Esophagus mucosa (tissue), 1 donor: Measurements from ENCODE around the gene KIF19. TPM values are rescaled to one million over a fixed set of nuclear protein-coding genes. Genes with fewer than 3 reads are reported as not detected.
"Not testable (repeated sequence)": the region's sequence is repeated elsewhere in the genome, so short reads cannot be mapped to it uniquely, and the experiment has no call there.

Source experiments
- ATAC-seq: fragments of 200-7000 bp; cut with Tn5 transposase; one replicate; pipeline ENCODE4 v1.9.1; 2020
- total RNA-seq: library from RNA; stranded (reverse); gene quantifications from one replicate; pipeline ENCODE4 v1.2.4, GENCODE V29; 2023
- donor health status: DM: yes; HTN: yes; CAD: no.

KIF19 gene, protein sequence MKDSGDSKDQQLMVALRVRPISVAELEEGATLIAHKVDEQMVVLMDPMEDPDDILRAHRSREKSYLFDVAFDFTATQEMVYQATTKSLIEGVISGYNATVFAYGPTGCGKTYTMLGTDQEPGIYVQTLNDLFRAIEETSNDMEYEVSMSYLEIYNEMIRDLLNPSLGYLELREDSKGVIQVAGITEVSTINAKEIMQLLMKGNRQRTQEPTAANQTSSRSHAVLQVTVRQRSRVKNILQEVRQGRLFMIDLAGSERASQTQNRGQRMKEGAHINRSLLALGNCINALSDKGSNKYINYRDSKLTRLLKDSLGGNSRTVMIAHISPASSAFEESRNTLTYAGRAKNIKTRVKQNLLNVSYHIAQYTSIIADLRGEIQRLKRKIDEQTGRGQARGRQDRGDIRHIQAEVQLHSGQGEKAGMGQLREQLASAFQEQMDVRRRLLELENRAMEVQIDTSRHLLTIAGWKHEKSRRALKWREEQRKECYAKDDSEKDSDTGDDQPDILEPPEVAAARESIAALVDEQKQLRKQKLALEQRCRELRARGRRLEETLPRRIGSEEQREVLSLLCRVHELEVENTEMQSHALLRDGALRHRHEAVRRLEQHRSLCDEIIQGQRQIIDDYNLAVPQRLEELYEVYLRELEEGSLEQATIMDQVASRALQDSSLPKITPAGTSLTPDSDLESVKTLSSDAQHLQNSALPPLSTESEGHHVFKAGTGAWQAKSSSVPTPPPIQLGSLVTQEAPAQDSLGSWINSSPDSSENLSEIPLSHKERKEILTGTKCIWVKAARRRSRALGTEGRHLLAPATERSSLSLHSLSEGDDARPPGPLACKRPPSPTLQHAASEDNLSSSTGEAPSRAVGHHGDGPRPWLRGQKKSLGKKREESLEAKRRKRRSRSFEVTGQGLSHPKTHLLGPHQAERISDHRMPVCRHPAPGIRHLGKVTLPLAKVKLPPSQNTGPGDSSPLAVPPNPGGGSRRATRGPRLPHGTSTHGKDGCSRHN
- 0.16 TPM for total RNA-seq

DNA sequence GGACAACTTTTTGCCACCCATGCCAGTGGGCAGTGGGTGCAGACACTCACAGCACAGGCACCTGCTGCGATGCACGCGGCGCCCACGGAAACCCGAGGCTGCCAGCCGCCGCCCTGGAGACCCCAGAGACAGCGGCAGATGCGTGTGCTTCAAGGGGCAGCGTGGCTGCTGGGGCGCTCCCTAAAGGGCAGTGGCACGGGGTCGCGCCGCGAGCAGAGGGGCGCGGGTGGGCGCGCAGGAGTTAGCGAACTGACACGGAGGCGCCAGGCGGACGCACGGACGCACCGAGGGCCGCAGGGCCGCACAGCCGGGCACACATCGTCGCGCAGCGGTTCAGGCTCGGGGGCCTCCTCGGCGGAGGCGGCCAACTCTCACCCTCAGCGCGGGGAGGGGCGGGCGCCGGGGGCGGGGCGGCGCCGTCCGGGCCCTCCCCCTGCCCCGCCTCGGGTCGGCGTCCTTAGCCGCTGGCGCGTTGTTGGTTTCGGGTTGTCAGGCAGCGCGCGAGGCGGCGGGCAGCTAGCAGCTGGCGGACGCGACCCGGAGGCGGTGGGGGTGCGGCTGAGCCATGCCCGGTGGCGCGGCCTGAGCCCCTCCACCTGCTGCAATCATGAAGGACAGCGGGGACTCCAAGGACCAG is at the start of gene KIF19:
KIF19 (plus strand) TSS at position 484 of the 637 bp plus-strand sequence; CDS start at position 608, 124 bp downstream.
- ATAC-seq: peak; percentile 32

DNA sequence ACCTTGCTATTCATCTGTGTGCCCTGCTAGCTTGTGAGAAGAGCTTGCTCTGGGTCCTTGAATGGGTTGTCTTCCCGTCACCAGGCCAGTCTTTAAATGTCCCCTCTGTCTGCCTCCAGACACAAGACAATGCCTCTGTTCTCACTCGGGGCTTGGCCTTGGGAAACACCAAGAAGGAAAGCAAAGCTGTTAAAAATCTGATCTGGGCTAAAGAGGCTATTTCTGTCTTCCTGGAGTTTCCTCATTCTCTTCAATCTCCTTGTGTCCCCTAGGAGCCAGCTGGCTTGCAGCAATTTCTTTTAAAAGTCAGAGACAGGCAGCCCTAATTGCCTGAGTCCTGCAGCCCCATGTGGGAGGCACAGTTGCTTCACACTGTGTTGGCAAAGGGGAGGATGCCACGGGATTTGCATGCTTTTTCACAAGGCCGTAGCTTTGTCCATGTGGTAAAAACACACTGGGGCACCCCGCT is 49.5 kb upstream of the KIF19 start:
- no peak for ATAC-seq

DNA sequence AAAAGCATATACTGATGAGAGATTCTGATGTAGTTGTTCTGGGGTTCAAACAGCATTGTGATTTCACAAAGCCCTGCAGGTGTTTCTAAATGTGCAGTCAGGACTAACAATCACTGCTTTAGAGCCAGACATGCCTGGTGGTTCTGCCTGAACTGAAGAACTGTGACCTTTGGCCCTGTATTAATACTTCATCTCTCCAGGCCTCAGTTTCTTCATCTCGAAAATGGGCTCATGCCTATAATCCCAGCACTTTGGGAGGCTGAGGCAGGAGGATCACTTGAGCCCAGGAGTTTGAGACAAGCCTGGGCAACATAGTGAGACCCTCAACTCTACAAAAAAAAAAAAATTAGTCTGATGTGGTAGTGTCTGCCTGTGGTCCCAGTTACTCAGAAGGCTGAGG is 48.1 kb upstream of the KIF19 start:
- ATAC-seq: no peak

DNA sequence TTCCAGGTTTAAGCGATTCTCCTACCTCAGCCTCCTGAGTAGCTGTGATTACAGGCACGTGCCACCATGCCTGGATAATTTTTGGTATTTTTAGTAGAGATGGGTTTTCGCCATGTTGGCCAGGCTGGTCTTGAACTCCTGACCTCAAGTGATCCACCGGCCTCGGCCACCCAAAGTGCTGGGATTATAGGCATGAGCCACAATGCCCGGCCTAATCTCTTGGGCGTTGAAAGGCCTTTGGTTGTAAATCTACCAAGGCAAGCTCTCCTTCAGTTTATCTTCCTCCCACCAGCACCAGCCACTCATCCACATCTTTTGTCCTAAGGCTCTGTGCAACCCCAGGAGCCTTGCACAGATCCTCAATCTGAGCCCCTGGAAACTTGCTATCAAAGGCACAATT is 46.4 kb upstream of the KIF19 start:
- ATAC-seq: not testable (repeated sequence)

DNA sequence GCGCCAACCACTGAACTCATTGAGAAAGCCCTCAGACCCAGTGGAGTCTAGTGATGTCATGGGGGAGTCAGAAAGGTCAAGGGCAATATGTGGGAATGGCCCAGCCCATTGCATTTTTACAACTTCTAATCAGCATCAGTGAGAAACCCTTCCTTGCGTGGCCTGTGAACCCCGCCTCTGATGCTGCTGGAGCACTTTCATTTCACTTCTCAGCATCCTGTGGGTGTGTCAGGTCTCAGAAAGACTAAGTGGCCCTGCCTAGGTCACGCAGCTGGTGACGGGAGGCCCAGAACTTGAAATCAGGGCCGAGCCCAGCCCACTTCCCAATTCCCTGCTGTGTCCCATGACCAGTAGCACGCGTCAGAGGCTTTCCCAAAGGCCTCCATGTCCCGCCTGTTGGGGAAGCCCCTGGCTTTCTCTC is 45.9 kb upstream of the KIF19 start:
- ATAC-seq: no peak

DNA sequence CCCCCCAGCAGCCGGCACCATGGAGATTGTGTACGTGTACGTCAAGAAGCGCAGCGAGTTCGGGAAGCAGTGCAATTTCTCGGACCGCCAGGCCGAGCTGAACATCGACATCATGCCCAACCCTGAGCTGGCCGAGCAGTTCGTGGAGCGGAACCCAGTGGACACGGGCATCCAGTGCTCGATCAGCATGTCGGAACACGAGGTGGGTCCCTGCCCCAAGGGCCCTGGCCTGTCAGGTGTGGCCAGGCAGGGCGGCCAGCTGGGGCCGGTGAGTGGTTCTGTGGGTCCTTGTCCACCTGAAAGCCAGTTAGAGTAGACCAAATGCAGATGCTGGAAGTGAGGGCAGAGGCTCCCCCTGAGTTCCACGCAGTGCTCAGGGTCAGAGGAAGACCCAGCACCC is 44.2 kb upstream of the KIF19 start:
- ATAC-seq: no peak

DNA sequence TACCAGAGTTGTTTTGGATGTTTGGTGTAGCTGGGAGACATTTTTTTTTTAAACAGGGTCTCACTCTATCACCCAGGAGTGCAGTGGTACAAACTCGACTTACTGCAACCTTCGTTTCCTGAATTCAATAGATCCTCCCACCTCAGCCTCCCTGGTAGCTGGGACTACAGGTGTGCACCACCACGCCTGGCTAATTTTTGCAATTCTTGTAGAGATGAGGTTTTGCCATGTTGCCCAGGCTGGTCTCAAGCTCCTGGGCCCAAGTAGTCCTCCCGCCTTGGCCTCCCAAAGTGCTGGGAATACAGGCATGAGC is 43.8 kb upstream of the KIF19 start:
- ATAC-seq: not testable (repeated sequence)

DNA sequence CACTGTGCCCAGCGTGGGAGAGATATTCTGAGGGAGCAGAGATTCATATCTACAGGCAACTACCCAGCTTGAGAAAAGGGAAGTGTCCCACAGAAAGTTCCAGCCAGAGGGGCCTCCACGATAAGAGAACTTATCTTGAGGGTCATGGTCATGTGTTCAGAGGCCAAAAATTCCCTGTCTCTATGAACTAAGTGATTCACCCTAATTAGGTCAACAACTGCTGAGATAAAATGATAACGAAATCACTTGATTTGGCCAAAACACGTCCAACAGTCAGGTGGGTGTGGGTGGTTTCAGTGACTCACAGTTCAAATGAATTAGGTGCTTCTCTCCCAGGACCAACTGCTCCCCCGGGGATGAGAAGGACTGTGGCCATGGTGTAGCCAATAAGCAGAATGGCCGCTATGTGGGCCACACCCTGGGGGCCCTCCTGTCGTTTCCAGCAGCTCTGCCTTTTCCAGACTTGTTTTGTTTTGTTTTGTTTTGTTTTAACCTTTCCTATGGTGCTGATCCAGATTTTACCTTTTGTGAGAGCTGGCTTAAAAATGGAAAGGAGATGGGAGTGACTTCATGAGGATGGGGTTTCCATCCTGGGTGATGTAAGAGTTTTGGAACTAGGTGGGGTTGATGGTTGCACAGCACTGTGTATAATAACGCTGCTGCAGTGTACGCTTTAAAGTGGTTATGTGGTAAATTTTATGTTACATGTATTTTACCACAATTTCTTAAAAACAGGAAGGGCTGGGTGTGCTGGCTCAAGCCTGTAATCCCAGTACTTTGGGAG is 43.2 kb upstream of the KIF19 start:
- no peak for ATAC-seq

DNA sequence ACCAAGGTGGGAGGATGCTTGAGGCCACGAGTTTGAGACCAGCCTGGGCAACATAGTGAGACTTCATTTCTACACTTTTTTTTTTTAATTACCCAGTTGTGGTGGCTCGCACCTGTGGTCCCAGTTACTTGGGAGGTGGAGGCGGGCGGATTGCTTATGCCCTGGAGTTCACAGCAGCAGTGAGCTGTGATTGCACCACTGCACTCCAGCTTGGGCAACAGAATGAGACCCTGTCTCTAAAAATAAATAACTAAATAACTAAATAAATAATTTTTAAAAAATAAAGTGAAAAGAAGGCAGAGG is 42.7 kb upstream of the KIF19 start:
- ATAC-seq: no peak

DNA sequence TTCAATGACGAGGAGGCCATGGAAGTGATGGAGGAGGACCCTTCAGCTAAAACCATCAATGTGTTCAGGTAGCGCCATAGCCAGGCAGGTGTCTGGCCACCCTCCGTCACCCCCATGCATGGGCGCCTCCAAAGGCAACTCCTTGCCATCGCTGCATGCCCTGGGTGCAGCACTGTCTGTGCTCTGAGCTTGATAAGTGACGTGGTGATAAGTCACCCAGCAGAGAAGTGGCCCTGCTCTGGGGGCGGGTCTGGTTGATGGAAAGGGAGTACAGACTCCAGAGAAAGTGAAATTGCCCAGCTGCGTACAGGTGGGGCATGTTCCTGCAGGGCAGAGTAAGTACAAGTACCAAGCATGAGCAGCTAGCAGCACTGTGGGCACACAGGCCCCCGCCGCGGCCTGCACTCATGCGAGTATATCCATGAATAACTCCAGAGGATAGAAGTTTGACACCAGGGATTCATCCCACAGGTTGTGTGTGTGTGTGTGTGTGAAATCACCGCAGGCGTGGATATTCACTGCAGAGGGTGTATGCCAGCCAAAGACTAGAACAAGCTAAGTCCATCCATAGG is 38.9 kb upstream of the KIF19 start:
- no peak for ATAC-seq

DNA sequence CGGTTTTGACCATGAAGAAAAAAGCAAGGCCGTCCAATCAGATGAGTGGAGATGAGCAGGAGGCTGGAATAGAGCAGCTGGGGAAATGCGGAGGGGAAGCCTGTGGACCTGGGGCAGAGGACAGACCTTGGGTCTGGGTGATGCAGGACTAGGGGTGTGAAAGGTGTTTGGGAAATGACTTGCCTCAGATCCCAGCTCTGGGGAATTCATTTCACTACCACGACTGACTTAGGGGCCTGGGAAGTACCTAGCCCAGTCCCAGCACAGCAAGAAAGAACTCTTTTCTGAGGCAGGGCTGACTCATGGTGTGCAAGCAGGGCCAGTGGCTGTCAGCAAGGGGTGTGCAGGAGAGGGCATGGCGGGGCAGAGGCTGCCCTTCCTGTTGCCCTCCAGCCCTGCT is 37.2 kb upstream of the KIF19 start:
- ATAC-seq: peak; percentile 31

DNA sequence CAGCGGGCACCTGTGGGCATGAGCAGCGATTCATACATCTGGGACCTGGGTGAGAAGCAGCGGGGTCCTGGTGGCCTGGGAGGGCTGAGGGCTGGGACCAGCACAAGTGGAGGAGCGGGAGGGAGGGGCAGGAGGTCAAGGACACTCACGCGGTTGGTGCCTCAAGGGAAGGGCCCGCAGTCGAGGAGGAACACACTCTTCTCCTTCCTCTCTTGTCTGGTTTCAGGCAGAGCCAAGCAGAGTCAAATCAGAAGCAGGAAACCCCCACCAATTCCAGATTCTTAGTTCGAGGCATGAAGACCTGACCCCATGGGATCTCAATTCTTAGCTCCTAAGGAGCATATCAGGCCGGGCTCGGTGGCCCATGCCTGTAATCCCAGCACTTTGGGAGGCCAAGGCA is 36.3 kb upstream of the KIF19 start:
- no peak for ATAC-seq

DNA sequence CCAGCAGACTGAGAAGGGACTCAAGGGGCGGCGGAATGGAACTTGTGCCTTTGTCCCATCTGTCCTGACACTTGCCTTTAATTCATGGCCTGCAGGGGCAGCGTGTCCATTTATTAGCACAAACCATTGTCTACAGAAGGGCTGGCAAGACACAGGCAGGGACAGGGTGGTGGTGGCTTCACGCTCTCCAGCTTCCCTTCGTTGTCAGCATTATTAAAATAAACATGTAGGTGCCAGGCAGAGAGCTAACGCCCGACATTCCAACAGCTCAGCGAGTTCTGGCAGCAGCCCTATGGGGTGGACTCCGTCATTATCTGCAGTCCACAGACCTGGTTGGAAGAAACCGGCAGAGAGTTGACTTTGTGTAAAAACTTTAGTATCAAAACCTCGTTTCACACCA is 35.7 kb upstream of the KIF19 start:
- peak; percentile 55 for ATAC-seq

DNA sequence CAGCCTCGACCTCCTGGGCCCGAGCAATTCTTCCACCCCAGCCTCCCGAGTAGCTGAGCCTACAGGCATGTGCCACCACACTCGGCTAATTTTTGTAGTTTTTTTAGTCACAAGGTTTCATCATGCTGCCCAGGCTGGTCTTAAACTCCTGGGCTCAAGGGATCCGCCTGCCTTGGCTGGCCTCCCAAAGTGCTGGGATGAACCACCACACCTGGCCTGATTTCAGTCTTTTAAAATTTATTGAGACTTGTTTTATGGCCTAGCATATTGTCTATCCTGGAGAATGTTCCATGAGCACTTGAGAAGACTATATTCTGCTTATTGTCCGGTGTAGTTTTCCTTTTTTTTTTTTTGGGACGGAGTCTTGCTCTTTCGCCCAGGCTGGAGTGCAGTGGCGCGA is 33.5 kb upstream of the KIF19 start:
- ATAC-seq: no peak

DNA sequence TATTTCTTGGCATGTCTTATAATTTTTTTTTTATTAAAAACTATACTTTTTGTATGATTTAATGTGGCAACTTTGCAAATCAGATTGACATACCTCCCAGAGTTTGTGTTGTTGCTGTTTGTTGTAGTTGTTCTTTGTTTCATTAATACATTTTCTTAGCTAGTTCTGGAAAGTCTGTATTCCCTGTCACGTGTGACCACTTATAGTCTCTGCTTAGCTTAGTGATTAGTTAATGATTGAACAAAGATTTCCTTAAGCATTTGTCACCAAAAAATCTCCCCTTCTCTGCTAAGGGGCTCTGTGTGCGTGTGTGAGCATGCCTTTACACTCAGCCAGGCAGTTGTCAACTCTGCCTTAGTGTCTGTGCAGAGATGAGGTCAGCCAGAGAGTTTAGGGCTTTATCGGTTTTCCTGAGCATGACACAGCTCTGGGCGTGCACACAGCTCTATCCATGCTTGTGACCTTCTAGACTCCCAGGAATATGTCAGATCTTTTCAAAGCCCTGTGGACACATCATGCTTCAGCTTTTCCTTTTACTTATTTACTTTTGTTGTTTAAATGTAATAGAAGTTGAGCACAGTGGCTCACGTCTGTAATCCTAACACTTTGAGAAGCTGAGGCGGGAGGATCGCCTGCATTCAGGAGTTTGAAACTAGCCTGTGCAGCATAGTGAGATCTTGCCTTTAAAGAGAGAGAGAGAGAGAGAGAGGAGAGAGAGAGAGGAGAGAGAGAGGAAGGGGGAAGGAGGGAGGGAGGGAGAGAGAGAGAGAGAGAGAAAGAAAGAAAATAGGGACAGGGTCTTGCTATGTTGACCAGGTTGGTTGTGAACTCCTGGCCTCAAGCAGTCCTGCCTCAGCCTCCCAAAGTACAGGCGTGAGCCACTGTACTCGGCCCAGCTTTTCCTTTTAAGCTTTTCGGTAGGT is 30.1 kb upstream of the KIF19 start:
- peak; percentile 64 for ATAC-seq

DNA sequence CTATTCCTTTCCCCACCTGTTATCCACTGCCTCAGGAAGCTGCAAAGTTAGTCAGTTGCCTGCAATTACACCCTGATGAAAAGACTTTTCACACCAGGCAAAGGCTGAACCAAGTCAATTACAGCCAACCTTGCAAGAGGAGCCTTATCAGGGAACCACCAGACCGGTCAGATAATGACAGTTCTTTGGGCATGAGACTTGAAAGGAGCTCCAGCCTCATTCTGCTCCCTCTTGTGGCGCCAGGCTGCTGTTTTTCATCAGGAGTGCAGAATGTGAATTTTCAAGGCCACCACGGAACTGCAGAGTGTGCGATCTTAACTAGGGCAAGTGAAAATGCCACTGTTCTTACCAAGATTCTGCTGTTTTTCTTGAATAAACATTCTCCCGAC is 29.5 kb upstream of the KIF19 start:
- no peak for ATAC-seq

DNA sequence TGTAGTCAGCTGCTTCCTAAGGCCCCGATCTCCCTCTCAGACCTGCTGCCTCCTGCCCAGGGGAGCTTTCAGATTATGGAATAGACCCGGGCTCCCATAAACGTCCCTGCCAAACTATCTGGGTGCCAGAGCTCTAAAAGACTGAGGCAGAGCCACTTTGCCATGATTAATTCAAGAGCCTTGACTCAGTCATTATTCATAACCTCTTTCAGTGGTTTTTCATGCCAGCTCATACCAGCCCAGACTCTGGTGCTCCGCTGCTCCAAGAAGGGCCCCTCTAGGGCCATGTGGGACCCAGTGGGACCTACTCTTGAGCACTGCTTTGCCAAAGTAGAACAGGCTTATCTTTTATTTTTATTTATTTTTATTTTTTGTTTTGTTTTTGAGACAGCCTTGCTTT is 28.1 kb upstream of the KIF19 start:
- ATAC-seq: no peak

DNA sequence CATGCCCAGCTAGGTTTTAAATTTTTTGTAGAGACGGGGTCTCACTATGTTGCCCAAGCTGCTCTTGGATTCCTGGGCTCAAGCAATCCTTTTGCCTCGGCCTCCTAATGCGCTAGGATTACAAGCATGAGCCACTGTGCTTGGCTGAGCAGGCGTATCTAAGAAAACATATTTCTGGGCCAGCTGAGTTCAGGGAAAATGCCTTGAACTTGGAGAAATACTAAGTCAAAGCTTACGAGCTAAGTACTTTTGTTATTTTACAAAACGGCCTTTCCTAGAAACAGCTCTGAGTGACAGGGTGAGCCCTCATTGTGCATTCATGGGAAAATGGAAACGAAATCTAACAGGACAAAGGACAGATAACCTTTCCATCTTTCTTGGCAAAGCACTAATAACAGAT is 27.2 kb upstream of the KIF19 start:
- no peak for ATAC-seq

DNA sequence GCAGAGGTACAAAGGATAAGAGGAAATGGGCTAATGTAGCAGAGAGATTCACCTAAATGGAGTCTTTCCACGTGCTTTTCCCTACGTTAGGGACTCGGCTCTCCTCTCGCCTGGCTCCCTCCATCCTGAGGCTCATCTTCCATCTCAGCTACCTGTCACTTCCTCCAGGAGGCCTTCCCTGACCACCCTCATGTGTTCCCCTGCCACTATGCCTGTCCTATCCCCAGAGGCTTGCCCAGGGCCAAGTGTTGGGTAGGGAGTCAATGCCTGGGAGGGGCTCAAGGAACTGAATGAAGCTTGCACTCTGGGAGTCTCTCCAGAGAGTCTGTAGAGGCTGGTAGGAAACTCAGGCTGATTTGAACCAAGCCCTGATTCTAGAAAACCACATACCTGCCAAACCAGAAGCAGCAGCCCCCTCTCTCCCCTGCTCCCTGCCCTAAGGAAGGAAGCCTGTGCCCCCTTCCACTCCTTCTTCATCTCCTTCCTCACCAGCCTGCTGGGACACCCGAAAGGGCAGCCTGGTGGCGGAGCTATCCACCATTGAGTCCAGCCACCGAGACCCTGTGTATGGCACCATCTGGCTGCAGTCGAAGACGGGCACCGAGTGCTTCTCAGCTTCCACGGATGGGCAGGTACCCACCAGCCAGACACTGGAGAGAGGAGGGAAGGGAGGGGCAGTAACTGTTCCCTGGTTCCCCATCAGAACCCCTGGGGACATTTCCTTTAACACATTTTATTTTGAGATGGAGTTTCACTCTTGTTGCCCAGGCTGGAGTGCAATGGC is 26.6 kb upstream of the KIF19 start:
- no peak for ATAC-seq

DNA sequence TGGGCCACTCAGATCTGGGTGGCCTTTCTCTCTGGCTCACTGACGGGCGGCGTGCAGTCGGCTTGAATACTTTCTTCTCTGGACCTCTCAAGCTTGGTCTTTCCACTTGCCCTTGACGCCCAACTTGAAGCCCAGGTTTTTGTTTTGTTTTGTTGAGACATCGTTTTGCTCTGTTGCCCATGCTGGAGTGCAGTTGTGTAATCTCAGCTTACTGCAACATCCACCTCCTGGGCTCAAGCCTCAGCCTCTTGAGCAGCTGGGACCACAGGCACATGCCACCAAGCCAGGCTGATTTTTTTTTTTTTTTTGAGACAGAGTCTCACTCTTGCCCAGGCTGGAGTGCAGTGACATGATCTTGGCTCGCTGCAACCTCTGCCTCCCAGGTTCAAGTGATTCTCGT is 22.7 kb upstream of the KIF19 start:
- no peak for ATAC-seq
